Measurements from ENCODE around the gene NGRN.

NGRN gene

GRCh38 chr15:90265271-90266060 is at the start of gene NGRN:
Gene NGRN (plus strand): TSS chr15:90265672. CDS start chr15:90265713, 41 bp downstream.
- TF ChIP-seq CTCF (IDR thresholded peaks at IDR 0.05; ENCODE audit: extremely low read depth, missing control alignments): no peak
- DNase-seq (ENCODE audit: low spot score): peak; percentile 91

GRCh38 chr15:90217671-90218394 is 47.6 kb upstream of the NGRN start:
- DNase-seq (ENCODE audit: low spot score): no peak
- no peak for TF ChIP-seq CTCF (IDR thresholded peaks at IDR 0.05; ENCODE audit: extremely low read depth, missing control alignments)

GRCh38 chr15:90219421-90220141 is 45.9 kb upstream of the NGRN start:
- peak; percentile 75 for DNase-seq (ENCODE audit: low spot score)
- peak; percentile 47 for TF ChIP-seq CTCF (IDR thresholded peaks at IDR 0.05; ENCODE audit: extremely low read depth, missing control alignments)

GRCh38 chr15:90221246-90221900 is 44.1 kb upstream of the NGRN start:
- peak; percentile 67 for DNase-seq (ENCODE audit: low spot score)
- peak; percentile 61 for TF ChIP-seq CTCF (IDR thresholded peaks at IDR 0.05; ENCODE audit: extremely low read depth, missing control alignments)

- TF ChIP-seq CTCF (IDR thresholded peaks at IDR 0.05; ENCODE audit: extremely low read depth, missing control alignments): no peak
- no peak for DNase-seq (ENCODE audit: low spot score)
Measured at GRCh38 chr15:90222547-90222946, 42.9 kb upstream of the NGRN start.

- no peak for DNase-seq (ENCODE audit: low spot score)
- no peak for TF ChIP-seq CTCF (IDR thresholded peaks at IDR 0.05; ENCODE audit: extremely low read depth, missing control alignments)
Measured at GRCh38 chr15:90223441-90224165, 41.9 kb upstream of the NGRN start.

Measured in GM20000 (cell line).